HFFc6 (cell line): ENCODE measurements around the gene ZNF385A. TPM values are rescaled to one million over a fixed set of nuclear protein-coding genes. Genes with fewer than 3 reads are reported as not detected.

Source experiments
- DNase-seq: peaks from one replicate; pipeline ENCODE4 v3.0.0-alpha.2; 2018
- H3K27ac Mint-ChIP-seq: 2 replicates; pipeline ENCODE4 v1.8.0; 2020; ENCODE audit warnings: mild to moderate bottlenecking, mixed read lengths
- H3K27me3 Mint-ChIP-seq: 2 replicates; pipeline ENCODE4 v1.8.0; 2021; ENCODE audit warnings: mild to moderate bottlenecking, moderate library complexity, mixed read lengths; ENCODE audit not compliant: insufficient read depth
- H3K36me3 Mint-ChIP-seq: 2 replicates; pipeline ENCODE4 v1.8.0; 2021; ENCODE audit warnings: low read depth, mixed read lengths
- H3K4me1 Mint-ChIP-seq: 2 replicates; pipeline ENCODE4 v1.8.0; 2020; ENCODE audit warnings: low read depth, mixed read lengths
- H3K4me3 Mint-ChIP-seq: 2 replicates; pipeline ENCODE4 v1.8.0; 2020; ENCODE audit warnings: mild to moderate bottlenecking, moderate library complexity, mixed read lengths
- H3K9me3 Mint-ChIP-seq: 2 replicates; pipeline ENCODE4 v1.8.0; 2020; ENCODE audit warnings: mild to moderate bottlenecking, mixed read lengths
- total RNA-seq, 6 experiments: library from RNA; stranded (reverse); fragmentation: NEBNext Ultra II Directional; extraction: Animal tissue kit (Norgen Biotek cat#: 25700); gene quantifications; 2 replicates in 1 of 6; 3 replicates in 5 of 6; pipeline ENCODE4 v1.2.3, GENCODE V29; 2021
- TF ChIP-seq, protein P1 (sequence below): fragments of 200-600 bp; sonication (generic); IDR thresholded peaks from 2 replicates; pipeline ENCODE4 v1.5.0; 2021; ENCODE audit warnings: antibody characterized with exemption, mild to moderate bottlenecking

ZNF385A gene
- total RNA-seq, 6 experiments from 2014 or later = 4.0 to 7.4 (median 6.1) TPM

DNA sequence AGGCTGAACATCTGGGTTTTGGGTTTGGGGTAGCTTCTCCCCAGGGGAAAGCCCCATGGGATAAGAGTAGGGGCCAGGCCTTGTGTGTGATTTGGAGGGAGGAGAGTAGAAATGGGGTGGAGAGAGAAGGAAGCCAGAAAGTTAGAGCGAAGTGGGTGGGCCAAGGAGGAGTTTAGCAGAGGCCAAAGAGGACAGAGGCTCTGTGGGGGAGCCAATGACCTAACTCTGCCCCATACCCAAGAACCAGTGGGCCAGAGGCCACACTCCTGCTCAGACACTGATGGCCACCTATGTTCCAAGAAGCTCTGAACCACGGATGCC, 9.3 kb downstream of the ZNF385A start:
- Mint-ChIP-seq H3K4me3 (no peak overlapping the region), H3K27me3 (no peaks in the 10 kb centered on the region; the same call in 1 of the 2 replicates), H3K27ac (no peak overlapping the region), H3K4me1 (peaks cover 44% of the 10 kb centered on the region), H3K9me3 (no peaks in the 10 kb centered on the region), H3K36me3 (no peaks in the 10 kb centered on the region)
- DNase-seq = no peak
- TF ChIP-seq, protein P1, sequence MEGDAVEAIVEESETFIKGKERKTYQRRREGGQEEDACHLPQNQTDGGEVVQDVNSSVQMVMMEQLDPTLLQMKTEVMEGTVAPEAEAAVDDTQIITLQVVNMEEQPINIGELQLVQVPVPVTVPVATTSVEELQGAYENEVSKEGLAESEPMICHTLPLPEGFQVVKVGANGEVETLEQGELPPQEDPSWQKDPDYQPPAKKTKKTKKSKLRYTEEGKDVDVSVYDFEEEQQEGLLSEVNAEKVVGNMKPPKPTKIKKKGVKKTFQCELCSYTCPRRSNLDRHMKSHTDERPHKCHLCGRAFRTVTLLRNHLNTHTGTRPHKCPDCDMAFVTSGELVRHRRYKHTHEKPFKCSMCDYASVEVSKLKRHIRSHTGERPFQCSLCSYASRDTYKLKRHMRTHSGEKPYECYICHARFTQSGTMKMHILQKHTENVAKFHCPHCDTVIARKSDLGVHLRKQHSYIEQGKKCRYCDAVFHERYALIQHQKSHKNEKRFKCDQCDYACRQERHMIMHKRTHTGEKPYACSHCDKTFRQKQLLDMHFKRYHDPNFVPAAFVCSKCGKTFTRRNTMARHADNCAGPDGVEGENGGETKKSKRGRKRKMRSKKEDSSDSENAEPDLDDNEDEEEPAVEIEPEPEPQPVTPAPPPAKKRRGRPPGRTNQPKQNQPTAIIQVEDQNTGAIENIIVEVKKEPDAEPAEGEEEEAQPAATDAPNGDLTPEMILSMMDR = no peak

DNA sequence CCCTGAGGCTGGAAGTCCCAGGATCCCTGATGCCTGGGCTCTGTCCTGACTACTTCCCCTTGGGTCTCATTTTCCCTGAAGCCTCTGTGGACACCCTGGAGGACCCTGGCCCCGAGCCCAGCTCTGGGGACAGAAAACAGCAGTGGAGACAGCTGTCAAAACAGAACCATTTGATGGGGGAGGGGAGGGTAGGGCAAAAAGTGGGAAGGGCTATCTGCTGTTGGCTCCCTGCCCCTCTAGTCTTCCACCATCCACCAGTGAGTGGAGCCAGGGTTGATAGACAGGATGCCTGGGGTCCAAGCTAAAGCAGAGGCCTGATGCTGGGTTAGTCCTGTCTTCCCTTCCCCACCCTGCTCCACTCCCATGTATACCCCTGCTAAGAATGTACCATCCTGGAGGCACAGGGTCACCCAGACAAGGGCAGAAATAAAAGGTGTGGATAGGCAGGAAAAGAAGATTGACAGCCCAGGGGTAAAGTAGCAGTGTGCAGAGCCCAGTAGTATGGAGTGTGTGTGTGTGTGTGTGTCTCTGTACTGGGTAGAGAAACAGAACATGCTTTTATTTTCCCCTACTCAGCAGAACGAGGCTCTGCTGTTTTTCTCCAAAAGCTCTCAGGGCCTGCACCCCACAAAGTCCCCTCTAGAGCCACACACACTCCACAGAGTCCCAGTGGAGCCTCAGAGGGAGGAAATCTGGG, 9.8 kb downstream of the ZNF385A start:
- TF ChIP-seq, protein P1 = no peak
- Mint-ChIP-seq H3K27ac (no peak overlapping the region), H3K27me3 (no peaks in the 10 kb centered on the region; the same call in 1 of the 2 replicates), H3K9me3 (no peaks in the 10 kb centered on the region), H3K4me3 (no peak overlapping the region), H3K36me3 (no peaks in the 10 kb centered on the region), H3K4me1 (peaks cover 41% of the 10 kb centered on the region)
- no peak for DNase-seq

DNA sequence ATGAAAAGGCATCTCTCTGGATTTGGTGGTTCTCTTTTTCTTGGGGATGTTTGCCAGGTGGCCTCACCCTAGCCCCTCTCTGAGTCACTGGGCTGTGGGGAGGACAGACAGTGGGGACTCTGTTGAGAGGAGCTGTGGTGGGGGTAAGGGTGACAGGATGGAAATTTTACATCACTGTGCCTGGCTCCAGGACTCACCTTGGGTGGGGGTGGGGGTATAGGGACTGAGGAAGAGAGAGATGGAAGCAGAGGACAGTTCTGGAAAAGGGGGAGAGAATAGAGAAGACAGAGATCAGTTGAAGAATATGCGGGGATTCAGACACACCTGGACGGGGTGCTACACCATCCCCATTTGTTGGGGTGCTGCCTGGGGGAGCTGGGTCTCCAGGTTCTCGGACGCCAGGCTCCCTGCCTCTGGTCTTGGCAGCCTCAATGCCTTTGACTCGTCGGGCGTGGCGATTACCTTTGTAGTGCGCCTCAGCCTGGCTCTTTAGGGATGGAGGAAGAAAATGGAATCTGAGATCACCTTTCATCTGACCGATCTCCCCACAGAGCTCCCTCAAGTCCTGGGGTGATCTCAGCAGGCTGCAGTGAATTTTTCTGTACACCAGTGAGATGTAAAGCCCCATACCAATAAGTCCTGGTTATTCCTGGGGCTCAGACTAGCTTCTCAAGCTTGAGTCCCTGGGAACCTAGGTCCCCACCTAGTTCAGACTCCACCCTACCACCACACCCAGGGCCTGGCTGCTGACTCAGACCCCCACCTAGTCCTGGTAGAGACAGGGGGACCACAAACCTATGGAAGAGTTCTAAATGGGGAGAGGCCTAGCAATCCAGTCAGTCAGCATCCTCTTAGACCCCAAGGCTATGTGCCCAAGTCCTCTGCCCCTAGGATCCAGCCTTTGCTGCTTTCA, 10.6 kb downstream of the ZNF385A start:
- Mint-ChIP-seq H3K27ac (no peak overlapping the region), H3K27me3 (no peaks in the 10 kb centered on the region; the same call in 1 of the 2 replicates), H3K9me3 (no peaks in the 10 kb centered on the region), H3K4me3 (no peak overlapping the region), H3K36me3 (no peaks in the 10 kb centered on the region), H3K4me1 (peaks cover 43% of the 10 kb centered on the region)
- TF ChIP-seq, protein P1 = no peak
- no peak for DNase-seq

DNA sequence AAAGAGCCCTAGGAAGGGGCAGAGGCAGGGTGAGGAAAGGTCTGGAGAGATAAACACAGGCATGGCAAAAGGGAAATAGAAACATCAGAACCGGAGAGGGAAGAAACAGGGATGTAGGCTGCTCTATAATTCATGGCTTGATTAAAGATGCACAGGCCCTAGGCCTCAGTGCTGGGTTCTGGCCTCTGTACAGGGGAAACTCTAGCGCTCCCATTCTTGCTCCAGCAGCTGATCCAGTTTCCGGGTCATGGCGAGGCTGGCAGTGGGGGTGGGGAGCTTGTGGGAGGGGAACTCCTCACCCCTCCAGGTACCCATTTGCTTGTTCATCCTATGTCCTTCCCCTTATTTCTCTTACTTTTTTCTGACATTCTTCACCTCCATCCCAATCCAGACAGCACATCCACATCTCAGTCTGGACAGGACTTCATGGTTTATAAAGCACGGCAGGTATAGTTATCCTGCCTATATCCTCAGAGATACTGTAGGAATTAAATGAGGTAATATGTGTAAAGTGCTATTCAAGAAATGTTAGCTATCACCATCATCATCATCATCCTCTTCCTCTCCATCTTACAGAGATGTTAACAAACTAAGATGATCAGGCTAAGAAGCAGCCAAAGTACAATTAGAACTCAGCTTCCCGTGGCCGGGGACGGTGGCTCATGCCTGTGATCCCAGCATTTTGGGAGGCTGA, 12.3 kb downstream of the ZNF385A start:
- H3K27ac Mint-ChIP-seq = peak overlapping the region; percentile 46
- TF ChIP-seq, protein P1 = no peak
- no peaks in the 10 kb centered on the region for H3K9me3 Mint-ChIP-seq
- H3K36me3 Mint-ChIP-seq = no peaks in the 10 kb centered on the region
- peaks cover 53% of the 10 kb centered on the region for H3K4me1 Mint-ChIP-seq
- H3K4me3 Mint-ChIP-seq = no peak overlapping the region
- H3K27me3 Mint-ChIP-seq = no peaks in the 10 kb centered on the region; the same call in 1 of the 2 replicates
- DNase-seq = no peak

DNA sequence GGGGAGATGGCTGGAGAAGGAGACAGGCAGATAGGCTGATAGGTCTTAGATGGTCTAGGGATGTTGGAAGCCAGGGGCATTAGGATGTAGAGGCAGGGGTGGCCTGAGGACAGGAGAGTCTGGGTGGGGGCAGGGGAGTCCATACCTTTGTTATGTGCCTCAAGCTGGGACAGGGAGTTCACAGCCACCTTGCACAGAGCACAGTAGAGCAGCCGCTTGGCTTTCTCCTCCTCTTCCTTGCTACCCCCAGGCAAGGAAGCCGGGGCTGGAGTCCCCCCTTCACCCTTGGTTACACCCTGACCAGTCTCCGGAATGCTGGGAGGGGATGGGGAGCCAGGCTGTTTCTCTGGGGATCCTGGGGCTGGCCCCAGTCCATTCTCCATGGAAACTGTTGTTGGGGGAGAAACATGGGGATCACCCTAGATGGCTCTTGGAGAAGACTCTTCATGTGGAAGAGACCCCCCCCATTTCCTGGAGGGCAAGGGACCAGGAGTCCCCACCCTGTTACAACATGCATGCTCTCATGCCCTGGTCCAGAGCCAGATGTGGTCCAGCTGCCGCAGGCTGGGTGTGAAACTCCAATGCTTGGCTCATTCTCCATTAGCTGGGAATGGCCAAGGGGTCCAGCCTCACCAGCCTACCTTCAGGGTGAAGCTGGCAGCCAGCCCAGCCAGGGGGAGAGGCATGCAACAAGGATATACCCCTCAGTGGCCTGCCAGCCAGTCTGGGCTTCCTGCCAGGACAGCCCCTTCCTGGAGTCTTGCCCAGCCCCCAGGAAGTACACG, 13.0 kb downstream of the ZNF385A start:
- TF ChIP-seq, protein P1 = no peak
- H3K27me3 Mint-ChIP-seq = no peaks in the 10 kb centered on the region; the same call in 1 of the 2 replicates
- peaks cover 54% of the 10 kb centered on the region for H3K4me1 Mint-ChIP-seq
- H3K4me3 Mint-ChIP-seq = no peak overlapping the region
- H3K9me3 Mint-ChIP-seq = no peaks in the 10 kb centered on the region
- peak overlapping the region; percentile 46 for H3K27ac Mint-ChIP-seq
- no peak for DNase-seq
- H3K36me3 Mint-ChIP-seq = no peaks in the 10 kb centered on the region
